Parathyroid adenoma (tissue), 2 donors: Measurements from ENCODE around the gene DLGAP1.

Source experiments
- H2AFZ ChIP-seq: fragments of 300-600 bp; sonication (generic); one replicate; pipeline ENCODE4 v1.7.0; 2017; ENCODE audit warnings: antibody characterized with exemption, mild to moderate bottlenecking
- H3K27ac ChIP-seq: fragments of 300-600 bp; sonication (generic); one replicate; pipeline ENCODE4 v1.7.0; 2017
- H3K27me3 ChIP-seq: fragments of 300-600 bp; sonication (generic); one replicate; pipeline ENCODE4 v1.7.0; 2017; ENCODE audit warnings: low read length; ENCODE audit not compliant: control insufficient read depth, insufficient read depth
- H3K36me3 ChIP-seq: fragments of 300-600 bp; sonication (generic); one replicate; pipeline ENCODE4 v1.7.0; 2017; ENCODE audit warnings: low read length; ENCODE audit not compliant: control insufficient read depth, insufficient read depth
- H3K4me1 ChIP-seq: fragments of 300-600 bp; sonication (generic); one replicate; pipeline ENCODE4 v1.7.0; 2017; ENCODE audit warnings: control low read depth
- H3K4me2 ChIP-seq: fragments of 300-600 bp; sonication (generic); one replicate; pipeline ENCODE4 v1.7.0; 2017; ENCODE audit warnings: low read length
- H3K4me3 ChIP-seq: fragments of 300-600 bp; sonication (generic); one replicate; pipeline ENCODE4 v1.7.0; 2017; ENCODE audit warnings: low read depth, low read length
- H3K79me2 ChIP-seq: fragments of 300-600 bp; sonication (generic); one replicate; pipeline ENCODE4 v1.7.0; 2017; ENCODE audit warnings: control low read depth
- H3K9ac ChIP-seq: fragments of 300-600 bp; sonication (generic); one replicate; pipeline ENCODE4 v1.7.0; 2017; ENCODE audit warnings: mild to moderate bottlenecking
- H3K9me3 ChIP-seq: fragments of 300-600 bp; sonication (generic); one replicate; pipeline ENCODE4 v1.7.0; 2017; ENCODE audit warnings: low read length; ENCODE audit not compliant: control insufficient read depth
- CTCF ChIP-seq: fragments of 300-600 bp; sonication (generic); IDR thresholded peaks from one replicate; pipeline ENCODE4 v1.7.0; 2017; ENCODE audit warnings: antibody characterized with exemption, mild to moderate bottlenecking
- donor health status: primary hyperparathyroidism.

DLGAP1 gene

GRCh38 chr18:3579701-3580100, 875.4 kb downstream of the DLGAP1 start:
- Histone ChIP-seq H3K4me1 (no peaks in the 10 kb centered on the region), H2AFZ (no peak overlapping the region), H3K79me2 (no peaks in the 10 kb centered on the region), H3K4me2 (no peak overlapping the region), H3K27ac (no peak overlapping the region), H3K9me3 (no peaks in the 10 kb centered on the region), H3K4me3 (no peak overlapping the region), H3K27me3 (no peaks in the 10 kb centered on the region), H3K9ac (no peak overlapping the region), H3K36me3 (no peaks in the 10 kb centered on the region)
- TF ChIP-seq CTCF = no peak

- no peaks in the 10 kb centered on the region for H3K79me2 ChIP-seq
- H3K9ac ChIP-seq = no peak overlapping the region
- no peaks in the 10 kb centered on the region for H3K27me3 ChIP-seq
- no peak overlapping the region for H3K4me3 ChIP-seq
- no peak overlapping the region for H3K27ac ChIP-seq
- no peaks in the 10 kb centered on the region for H3K36me3 ChIP-seq
- no peaks in the 10 kb centered on the region for H3K4me1 ChIP-seq
- H3K4me2 ChIP-seq = no peak overlapping the region
- no peaks in the 10 kb centered on the region for H3K9me3 ChIP-seq
- H2AFZ ChIP-seq = no peak overlapping the region
- TF ChIP-seq CTCF = no peak
Measured at GRCh38 chr18:3578621-3579020, 876.5 kb downstream of the DLGAP1 start.

GRCh38 chr18:3577281-3577855, 877.7 kb downstream of the DLGAP1 start:
- Histone ChIP-seq H3K4me2 (no peak overlapping the region), H2AFZ (no peak overlapping the region), H3K79me2 (no peaks in the 10 kb centered on the region), H3K9me3 (no peaks in the 10 kb centered on the region), H3K36me3 (no peaks in the 10 kb centered on the region), H3K9ac (no peak overlapping the region), H3K27ac (no peak overlapping the region), H3K4me1 (no peaks in the 10 kb centered on the region), H3K4me3 (no peak overlapping the region), H3K27me3 (no peaks in the 10 kb centered on the region)
- TF ChIP-seq CTCF = no peak

- H3K4me1 ChIP-seq = no peaks in the 10 kb centered on the region
- H3K79me2 ChIP-seq = no peaks in the 10 kb centered on the region
- H3K36me3 ChIP-seq = no peaks in the 10 kb centered on the region
- TF ChIP-seq CTCF = no peak
- H3K27ac ChIP-seq = no peak overlapping the region
- H3K4me3 ChIP-seq = no peak overlapping the region
- H3K4me2 ChIP-seq = no peak overlapping the region
- no peak overlapping the region for H3K9ac ChIP-seq
- H2AFZ ChIP-seq = no peak overlapping the region
- no peaks in the 10 kb centered on the region for H3K9me3 ChIP-seq
- H3K27me3 ChIP-seq = no peaks in the 10 kb centered on the region
Measured at GRCh38 chr18:3572761-3573160, 882.3 kb downstream of the DLGAP1 start.

- H3K4me1 ChIP-seq = no peaks in the 10 kb centered on the region
- H3K27ac ChIP-seq = no peak overlapping the region
- H3K9ac ChIP-seq = no peak overlapping the region
Measured at GRCh38 chr18:3566851-3567250, 888.3 kb downstream of the DLGAP1 start.

More at GRCh38 chr18:3566851-3567250, 888.3 kb downstream of the DLGAP1 start:
- no peaks in the 10 kb centered on the region for H3K27me3 ChIP-seq
- no peaks in the 10 kb centered on the region for H3K36me3 ChIP-seq
- H3K9me3 ChIP-seq = no peaks in the 10 kb centered on the region
- H3K4me2 ChIP-seq = no peak overlapping the region
- no peak overlapping the region for H2AFZ ChIP-seq
- no peaks in the 10 kb centered on the region for H3K79me2 ChIP-seq
- no peak for TF ChIP-seq CTCF
- no peak overlapping the region for H3K4me3 ChIP-seq
